ENCODE data around the gene C1QTNF8.
"Not testable (repeated sequence)": the region's sequence is repeated elsewhere in the genome, so short reads cannot be mapped to it uniquely, and the experiment has no call there.

The C1QTNF8 gene

GRCh38 chr16:1088295-1089170 lies 7.5 kb downstream of the C1QTNF8 start:
- intact Hi-C loops (cut with micrococcal nuclease): no loop called here
- no peak overlapping the region for H3K27ac Mint-ChIP-seq
- H3K4me3 Mint-ChIP-seq: no peak overlapping the region
- peaks cover 25% of the 10 kb centered on the region for H3K27me3 Mint-ChIP-seq
- H3K36me3 Mint-ChIP-seq (ENCODE audit: low read depth): no peaks in the 10 kb centered on the region
- no peaks in the 10 kb centered on the region for H3K4me1 Mint-ChIP-seq (ENCODE audit: low read depth)
- peaks cover 28% of the 10 kb centered on the region for H3K9me3 Mint-ChIP-seq

GRCh38 chr16:1086443-1086842 lies 9.6 kb downstream of the C1QTNF8 start:
- H3K4me3 Mint-ChIP-seq; intact Hi-C loops (cut with micrococcal nuclease); H3K36me3 Mint-ChIP-seq (ENCODE audit: low read depth); H3K27ac Mint-ChIP-seq; H3K4me1 Mint-ChIP-seq (ENCODE audit: low read depth): not testable (repeated sequence)
- Mint-ChIP-seq H3K27me3 (peaks cover 36% of the 10 kb centered on the region), H3K9me3 (peaks cover 29% of the 10 kb centered on the region)

- Mint-ChIP-seq H3K4me1 (ENCODE audit: low read depth) (no peaks in the 10 kb centered on the region), H3K9me3 (peaks cover 29% of the 10 kb centered on the region), H3K4me3 (no peak overlapping the region), H3K36me3 (ENCODE audit: low read depth) (no peaks in the 10 kb centered on the region), H3K27me3 (peaks cover 38% of the 10 kb centered on the region), H3K27ac (no peak overlapping the region)
- intact Hi-C loops (cut with micrococcal nuclease): no loop called here
These were observed 11.1 kb downstream of the C1QTNF8 start for GRCh38 chr16:1084971-1085370.

- no peaks in the 10 kb centered on the region for H3K36me3 Mint-ChIP-seq (ENCODE audit: low read depth)
- H3K4me1 Mint-ChIP-seq (ENCODE audit: low read depth): no peaks in the 10 kb centered on the region
- intact Hi-C loops (cut with micrococcal nuclease): no loop called here
- no peak overlapping the region for H3K4me3 Mint-ChIP-seq
- H3K27ac Mint-ChIP-seq: no peak overlapping the region
- H3K27me3 Mint-ChIP-seq: peaks cover 29% of the 10 kb centered on the region
- peaks cover 29% of the 10 kb centered on the region for H3K9me3 Mint-ChIP-seq
These were observed 12.9 kb downstream of the C1QTNF8 start for GRCh38 chr16:1082952-1083675.

GRCh38 chr16:1082266-1082951 lies 13.6 kb downstream of the C1QTNF8 start:
- Mint-ChIP-seq H3K36me3 (ENCODE audit: low read depth) (no peaks in the 10 kb centered on the region), H3K4me3 (no peak overlapping the region), H3K27ac (no peak overlapping the region), H3K4me1 (ENCODE audit: low read depth) (no peaks in the 10 kb centered on the region), H3K9me3 (peaks cover 29% of the 10 kb centered on the region), H3K27me3 (peaks cover 30% of the 10 kb centered on the region)
- intact Hi-C loops (cut with micrococcal nuclease): no loop called here

GRCh38 chr16:1081734-1082265 lies 14.2 kb downstream of the C1QTNF8 start:
- H3K4me3 Mint-ChIP-seq: no peak overlapping the region
- H3K27ac Mint-ChIP-seq: no peak overlapping the region
- H3K36me3 Mint-ChIP-seq (ENCODE audit: low read depth): no peaks in the 10 kb centered on the region

GRCh38 chr16:1080801-1081733 lies 15.0 kb downstream of the C1QTNF8 start:
- H3K4me3 Mint-ChIP-seq: no peak overlapping the region
- no peak overlapping the region for H3K27ac Mint-ChIP-seq
- intact Hi-C loops (cut with micrococcal nuclease): no loop called here
- no peaks in the 10 kb centered on the region for H3K36me3 Mint-ChIP-seq (ENCODE audit: low read depth)
- H3K4me1 Mint-ChIP-seq (ENCODE audit: low read depth): no peaks in the 10 kb centered on the region
- peaks cover 26% of the 10 kb centered on the region for H3K9me3 Mint-ChIP-seq
- H3K27me3 Mint-ChIP-seq: peaks cover 39% of the 10 kb centered on the region

More at GRCh38 chr16:1081734-1082265, 14.2 kb downstream of the C1QTNF8 start:
- no peaks in the 10 kb centered on the region for H3K4me1 Mint-ChIP-seq (ENCODE audit: low read depth)
- peaks cover 34% of the 10 kb centered on the region for H3K27me3 Mint-ChIP-seq
- peaks cover 29% of the 10 kb centered on the region for H3K9me3 Mint-ChIP-seq
- intact Hi-C loops (cut with micrococcal nuclease): no loop called here

GRCh38 chr16:1079786-1080525 lies 16.1 kb downstream of the C1QTNF8 start:
- no peaks in the 10 kb centered on the region for H3K36me3 Mint-ChIP-seq (ENCODE audit: low read depth)
- no peak overlapping the region for H3K4me3 Mint-ChIP-seq
- H3K27ac Mint-ChIP-seq: no peak overlapping the region
- peaks cover 41% of the 10 kb centered on the region for H3K27me3 Mint-ChIP-seq
- no peaks in the 10 kb centered on the region for H3K4me1 Mint-ChIP-seq (ENCODE audit: low read depth)
- H3K9me3 Mint-ChIP-seq: peaks cover 15% of the 10 kb centered on the region
- intact Hi-C loops (cut with micrococcal nuclease): no loop called here

GRCh38 chr16:1079341-1079740 lies 16.7 kb downstream of the C1QTNF8 start:
- Mint-ChIP-seq H3K9me3 (peaks cover 9% of the 10 kb centered on the region), H3K36me3 (ENCODE audit: low read depth) (no peaks in the 10 kb centered on the region), H3K4me1 (ENCODE audit: low read depth) (no peaks in the 10 kb centered on the region), H3K4me3 (no peak overlapping the region), H3K27me3 (peaks cover 42% of the 10 kb centered on the region), H3K27ac (no peak overlapping the region)
- intact Hi-C loops (cut with micrococcal nuclease): no loop called here

- Mint-ChIP-seq H3K27me3 (peaks cover 44% of the 10 kb centered on the region), H3K9me3 (peaks cover 2% of the 10 kb centered on the region), H3K27ac (no peak overlapping the region), H3K4me3 (no peak overlapping the region), H3K36me3 (ENCODE audit: low read depth) (no peaks in the 10 kb centered on the region), H3K4me1 (ENCODE audit: low read depth) (no peaks in the 10 kb centered on the region)
- intact Hi-C loops (cut with micrococcal nuclease): no loop called here
These were observed 17.4 kb downstream of the C1QTNF8 start for GRCh38 chr16:1078579-1079021.

GRCh38 chr16:1077877-1078578 lies 18.0 kb downstream of the C1QTNF8 start:
- no peaks in the 10 kb centered on the region for H3K4me1 Mint-ChIP-seq (ENCODE audit: low read depth)

More at GRCh38 chr16:1077877-1078578, 18.0 kb downstream of the C1QTNF8 start:
- no peaks in the 10 kb centered on the region for H3K9me3 Mint-ChIP-seq
- no peak overlapping the region for H3K27ac Mint-ChIP-seq
- peaks cover 47% of the 10 kb centered on the region for H3K27me3 Mint-ChIP-seq
- intact Hi-C loops (cut with micrococcal nuclease): no loop called here
- H3K36me3 Mint-ChIP-seq (ENCODE audit: low read depth): no peaks in the 10 kb centered on the region
- H3K4me3 Mint-ChIP-seq: no peak overlapping the region

Measured in dendritic cell treated with granulocyte-macrophage colony-stimulating factor and Interleukin-4, amounts not matched to agents 40 ng/mL and 50 ng/mL, for 4 days (primary cell).